Breast epithelium (tissue), 3 donors: ENCODE measurements around the gene FMN1.

Experiments
- POLR2AphosphoS5 ChIP-seq, 3 donors: sonication (generic); formaldehyde crosslinking; IDR thresholded peaks; one replicate each; pipeline ENCODE4 v1.6.1; 2017; ENCODE audit warnings: antibody characterized with exemption in 3 of 3
- TF ChIP-seq, protein P1 (sequence below), 3 donors: fragments of 450-650 bp; IDR thresholded peaks; one replicate each; pipeline ENCODE4 v1.5.1; 2016 to 2017; ENCODE audit warnings: antibody characterized with exemption in 3 of 3, mild to moderate bottlenecking in 3 of 3, moderate library complexity in 3 of 3

DNA sequence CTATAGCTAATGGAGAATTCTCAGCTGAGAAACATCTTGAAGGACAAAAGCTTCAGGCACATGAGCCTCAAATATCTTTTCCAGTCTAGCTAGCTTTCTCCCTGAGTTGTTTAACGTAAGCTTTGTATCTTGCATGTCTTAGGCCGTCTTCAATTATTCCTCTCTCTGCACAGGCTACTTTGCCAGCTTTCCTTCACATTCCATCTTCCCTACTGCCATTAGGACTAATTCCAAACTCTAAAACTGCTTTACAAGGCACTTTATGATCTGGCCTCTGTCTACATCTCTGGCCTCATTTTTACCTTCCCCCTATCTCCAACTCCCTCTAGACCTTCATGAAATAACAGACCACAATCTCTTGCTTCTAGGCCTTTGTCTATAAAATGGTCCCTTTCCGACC is 305.3 kb downstream of the FMN1 start:
- TF ChIP-seq POLR2AphosphoS5 (IDR thresholded peaks at IDR 0.05) = no peak
- TF ChIP-seq, protein P1, sequence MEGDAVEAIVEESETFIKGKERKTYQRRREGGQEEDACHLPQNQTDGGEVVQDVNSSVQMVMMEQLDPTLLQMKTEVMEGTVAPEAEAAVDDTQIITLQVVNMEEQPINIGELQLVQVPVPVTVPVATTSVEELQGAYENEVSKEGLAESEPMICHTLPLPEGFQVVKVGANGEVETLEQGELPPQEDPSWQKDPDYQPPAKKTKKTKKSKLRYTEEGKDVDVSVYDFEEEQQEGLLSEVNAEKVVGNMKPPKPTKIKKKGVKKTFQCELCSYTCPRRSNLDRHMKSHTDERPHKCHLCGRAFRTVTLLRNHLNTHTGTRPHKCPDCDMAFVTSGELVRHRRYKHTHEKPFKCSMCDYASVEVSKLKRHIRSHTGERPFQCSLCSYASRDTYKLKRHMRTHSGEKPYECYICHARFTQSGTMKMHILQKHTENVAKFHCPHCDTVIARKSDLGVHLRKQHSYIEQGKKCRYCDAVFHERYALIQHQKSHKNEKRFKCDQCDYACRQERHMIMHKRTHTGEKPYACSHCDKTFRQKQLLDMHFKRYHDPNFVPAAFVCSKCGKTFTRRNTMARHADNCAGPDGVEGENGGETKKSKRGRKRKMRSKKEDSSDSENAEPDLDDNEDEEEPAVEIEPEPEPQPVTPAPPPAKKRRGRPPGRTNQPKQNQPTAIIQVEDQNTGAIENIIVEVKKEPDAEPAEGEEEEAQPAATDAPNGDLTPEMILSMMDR (IDR thresholded peaks at IDR 0.05) = no peak
